K562 (cell line): ENCODE measurements around the gene PADI1. TPM values are rescaled to one million over a fixed set of nuclear protein-coding genes. Genes with fewer than 3 reads are reported as not detected.

Experiments used
- ATAC-seq: fragments of 200-7000 bp; cut with Tn5 transposase; 3 replicates; pipeline ENCODE4 v1.9.1; 2020; ENCODE audit warnings: moderate library complexity
- BruUV-seq: library from RNA; stranded (reverse); fragments of 400-500 nt; replicated peaks from 2 replicates; lab custom pipeline; 2021; lab: Mats Ljungman, UMichigan
- CTCF ChIA-PET: fragments of 300-600 bp; formaldehyde crosslinking; extraction: SDS; loops from one replicate; lab custom pipeline; 2021; ENCODE audit warnings: low intra/inter-chr PET ratio; lab: Yijun Ruan, JAX
- POLR2A ChIA-PET: fragments of 300-600, 350-650 bp; sonication (Branson Sonifier 250); formaldehyde crosslinking; extraction: SDS; loops from one replicate; lab custom pipeline; 2021; ENCODE audit warnings: antibody characterized with exemption, inconsistent platforms; lab: Yijun Ruan, JAX
- DNase-seq, 4 experiments: peaks; one replicate each; pipeline versions ENCODE4 v3.0.0 to v3.0.0-alpha.2; 2011 to 2018; ENCODE audit warnings: low spot score in 3 of 4, mixed read lengths in 3 of 4; ENCODE audit errors: extremely low read depth in 1 of 4
- FAIRE-seq: peaks from 2 replicates; lab custom pipeline; 2011; peaks lifted over from hg19 to GRCh38; lab: Jason Lieb, UNC
- H2AFZ ChIP-seq: 2 replicates; pipeline ENCODE4 v1.6.0; 2011; ENCODE audit warnings: low read depth, low read length, control low read depth, inconsistent platforms
- H3K27ac ChIP-seq: fragments of 200-600 bp; 3 replicates; pipeline ENCODE4 v1.8.0; 2011; ENCODE audit warnings: low read depth, mild to moderate bottlenecking, control low read depth, inconsistent platforms, low read length, moderate library complexity, mixed read lengths; ENCODE audit errors: extremely low read depth
- H3K27me3 ChIP-seq, 2 experiments: fragments of 300-600 bp in 1 of 2; 2 replicates in 1 of 2; 3 replicates in 1 of 2; pipeline versions ENCODE4 v1.6.0 to v1.8.0; 2011; ENCODE audit warnings: inconsistent platforms in 2 of 2, low read length in 2 of 2, mild to moderate bottlenecking in 1 of 2, mixed read lengths in 1 of 2, moderate library complexity in 1 of 2; ENCODE audit not compliant: control insufficient read depth in 2 of 2, insufficient read depth in 2 of 2
- H3K36me3 ChIP-seq: fragments of 300-600 bp; 3 replicates; pipeline ENCODE4 v1.8.0; 2011; ENCODE audit warnings: mild to moderate bottlenecking, low read length, inconsistent platforms; ENCODE audit not compliant: control insufficient read depth, insufficient read depth
- H3K4me1 ChIP-seq, 2 experiments: fragments of 200-600 bp in 1 of 2; replicated peaks in 1 of 2; 2 replicates in 1 of 2; 3 replicates in 1 of 2; pipeline versions ENCODE4 v1.5.1 to v1.8.0; 2011; ENCODE audit warnings: inconsistent platforms in 2 of 2, low read length in 2 of 2, mild to moderate bottlenecking in 1 of 2, mixed read lengths in 1 of 2, moderate library complexity in 1 of 2; ENCODE audit not compliant: control insufficient read depth in 2 of 2, insufficient read depth in 2 of 2
- H3K4me2 ChIP-seq: 2 replicates; pipeline ENCODE4 v1.6.1; 2011; ENCODE audit warnings: low read length, control low read depth, inconsistent platforms, mixed read lengths; ENCODE audit not compliant: insufficient read depth
- H3K4me3 ChIP-seq: fragments of 200-600 bp; sonication (generic), shearing (Covaris generic); 2 replicates; pipeline ENCODE4 v1.5.1; 2016; ENCODE audit warnings: control low read depth, inconsistent platforms
- H3K79me2 ChIP-seq: fragments of 200-600 bp; 3 replicates; pipeline ENCODE4 v1.8.0; 2011; ENCODE audit warnings: low read length, inconsistent platforms; ENCODE audit not compliant: control insufficient read depth, insufficient read depth
- H3K9ac ChIP-seq, 2 experiments: 2 replicates each; pipeline versions ENCODE4 v1.6.0 to v1.6.1; 2011; ENCODE audit warnings: low read depth in 2 of 2, low read length in 2 of 2, control low read depth in 1 of 2, inconsistent platforms in 1 of 2, mild to moderate bottlenecking in 1 of 2, mixed read lengths in 1 of 2; ENCODE audit not compliant: insufficient read depth in 1 of 2
- H3K9me1 ChIP-seq: one replicate; pipeline ENCODE4 v1.6.0; 2011; ENCODE audit warnings: inconsistent platforms, mild to moderate bottlenecking, low read length, moderate library complexity; ENCODE audit not compliant: control insufficient read depth, insufficient read depth
- H3K9me3 ChIP-seq: replicated peaks from 2 replicates; pipeline ENCODE4 v1.5.1; 2011; ENCODE audit warnings: low read depth, low read length, inconsistent platforms; ENCODE audit not compliant: control insufficient read depth, insufficient read depth
- H4K20me1 ChIP-seq: replicated peaks from 2 replicates; pipeline ENCODE4 v1.6.1; 2011; ENCODE audit warnings: low read length, inconsistent platforms, mixed read lengths; ENCODE audit not compliant: control insufficient read depth, insufficient read depth
- BRD9 ChIP-seq: fragments of 450-650 bp; IDR thresholded peaks from 2 replicates; pipeline ENCODE4 v1.6.1; 2018; ENCODE audit warnings: low read depth; ENCODE audit not compliant: partially characterized antibody
- CGGBP1 ChIP-seq: fragments of 250-450 bp; sonication (Bioruptor Pico); IDR thresholded peaks from 2 replicates; pipeline ENCODE4 v1.9.0; 2021; ENCODE audit warnings: mild to moderate bottlenecking
- EHMT2 ChIP-seq: fragments of 450-650 bp; IDR thresholded peaks from 2 replicates; pipeline ENCODE4 v1.6.1; 2018; ENCODE audit warnings: antibody characterized with exemption
- HLTF ChIP-seq: fragments of 450-650 bp; IDR thresholded peaks from 2 replicates; pipeline ENCODE4 v1.6.1; 2016
- KDM5B ChIP-seq: fragments of 200-600 bp; sonication (generic); IDR thresholded peaks from 2 replicates; pipeline ENCODE4 v1.6.1; 2012; ENCODE audit warnings: low read depth, mild to moderate bottlenecking, moderate library complexity, low read length, control low read depth, inconsistent platforms; ENCODE audit not compliant: insufficient replicate concordance
- NCOA1 ChIP-seq: fragments of 450-650 bp; IDR thresholded peaks from 2 replicates; pipeline ENCODE4 v1.6.1; 2016; ENCODE audit warnings: low read depth
- NCOR1 ChIP-seq: fragments of 450-650 bp; IDR thresholded peaks from 2 replicates; pipeline ENCODE4 v1.6.1; 2016; ENCODE audit warnings: mild to moderate bottlenecking, moderate library complexity
- RBM15 ChIP-seq: fragments of 200-400 bp; formaldehyde crosslinking; IDR thresholded peaks from 2 replicates; pipeline ENCODE4 v1.6.1; 2018; ENCODE audit warnings: mild to moderate bottlenecking, low read length, moderate library complexity; ENCODE audit not compliant: insufficient read depth
- TAL1 ChIP-seq: fragments of 450-650 bp; IDR thresholded peaks from 2 replicates; pipeline ENCODE4 v1.6.1; 2016; ENCODE audit warnings: mild to moderate bottlenecking
- TRIM28 ChIP-seq: fragments of 450-650 bp; IDR thresholded peaks from 2 replicates; pipeline ENCODE4 v1.6.1; 2017
- USF2 ChIP-seq: sonication (generic); formaldehyde crosslinking; IDR thresholded peaks from 2 replicates; pipeline ENCODE4 v1.5.0; 2020; ENCODE audit warnings: missing genetic modification reagents
- ZNF146 ChIP-seq: IDR thresholded peaks from one replicate; pipeline ENCODE4 v1.6.1; 2018; ENCODE audit warnings: missing compliant biosample characterization; ENCODE audit not compliant: unreplicated experiment
- ZNF184 ChIP-seq: sonication (generic); formaldehyde crosslinking; IDR thresholded peaks from 2 replicates; pipeline ENCODE4 v1.5.0; 2020; ENCODE audit warnings: missing genetic modification reagents
- ZNF324 ChIP-seq: fragments of 250-450 bp; sonication (Bioruptor Pico); IDR thresholded peaks from 2 replicates; pipeline ENCODE4 v1.4.0; 2020; ENCODE audit warnings: mild to moderate bottlenecking
- ZNF41 ChIP-seq: fragments of 250-450 bp; sonication (Bioruptor Pico); conservative IDR thresholded peaks from 2 replicates; pipeline ENCODE4 v1.4.0; 2020; ENCODE audit warnings: mild to moderate bottlenecking
- WGBS: fragments of 100-300 bp; shearing (Covaris generic); methylation state at CpG from one replicate; pipeline ENCODE4 v1.1.6; 2016; ENCODE audit warnings: low coverage, mixed read lengths; ENCODE audit not compliant: insufficient coverage; ENCODE audit errors: missing lambda C conversion rate; 5-methylcytosine and 5-hydroxymethylcytosine counted together
- in situ Hi-C: fragments of 300-500 bp; cut with MboI; formaldehyde crosslinking; loops from 4 replicates; pipeline ENCODE4 v1.15.0; 2018; ENCODE audit warnings: inconsistent platforms, mixed read lengths
- intact Hi-C: fragments of 100-400 bp; cut with micrococcal nuclease; formaldehyde crosslinking; loops from 2 replicates; pipeline ENCODE4 v1.14.2; 2022
- polyA plus RNA-seq, 8 experiments: library from polyadenylated mRNA; depleted of rRNA in 4 of 8; stranded (reverse) in 5 of 8; unstranded in 3 of 8; fragments of >200 nt; fragmentation: Nextera tagmentation in 2 of 8; fragmentation: Illumina TruSeq in 1 of 8; extraction: Ambion mirVana in 2 of 8; extraction: Trizol in 1 of 8; gene quantifications; 2 replicates each; pipeline versions ENCODE4 v1.2.1 to v1.2.3, GENCODE V29; 2011 to 2014; ENCODE audit warnings: inconsistent platforms in 1 of 8, missing spikeins in 1 of 8
- total RNA-seq, 7 experiments: library from RNA; depleted of rRNA in 6 of 7; stranded (reverse); fragments of >200 nt in 6 of 7; fragmentation: Illumina TruSeq in 2 of 7; extraction: Trizol in 2 of 7; gene quantifications; 2 replicates each; pipeline versions ENCODE4 v1.2.1 to v1.2.3, GENCODE V29; 2011 to 2021; ENCODE audit warnings: low replicate concordance in 1 of 7

Gene PADI1
- total and polyA plus RNA-seq, 9 of the 15 experiments (the other 6 are each of a cell fraction or from before 2014, with no cell fraction given), result not detected

GRCh38 chr1:17187051-17187450 lies 17.9 kb upstream of the PADI1 start (continued):
- TF ChIP-seq EHMT2, result no peak

DNA sequence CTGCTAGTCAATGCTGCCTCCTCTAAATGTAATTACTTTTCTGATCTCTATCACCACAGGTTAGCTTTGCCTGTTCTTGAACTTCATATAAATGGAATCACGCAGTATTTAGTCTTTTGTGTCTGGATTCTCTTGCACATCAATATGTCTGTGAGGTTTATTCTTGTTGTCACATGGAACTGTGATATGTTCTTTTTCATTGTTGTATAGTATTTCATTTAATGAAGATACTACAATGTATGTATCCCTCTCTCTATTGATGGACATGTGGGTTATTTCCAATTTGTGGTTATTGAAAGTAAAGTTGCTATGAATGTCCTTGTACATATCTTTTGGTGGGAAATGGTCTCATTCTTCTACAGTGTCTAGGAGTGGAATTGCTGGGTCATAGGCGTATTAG lies 16.7 kb upstream of the PADI1 start:
- 6% methylated on average over 2 of the region's 2 CpGs for WGBS
- FAIRE-seq, result no peak
- TF ChIP-seq ZNF41 (CRISPR knock-in tag) (no peak), ZNF146 (CRISPR knock-in tag) (peak; percentile 37)
- no peaks in the 10 kb centered on the region for H3K9me3 ChIP-seq
- no peak overlapping the region for H3K9ac ChIP-seq
- BruUV-seq, result no TSS peak
- H4K20me1 ChIP-seq, result no peaks in the 10 kb centered on the region
- ChIA-PET POLR2A (no interaction called here), CTCF (no interaction called here)
- H3K9me1 ChIP-seq, result no peaks in the 10 kb centered on the region
- no peak for ATAC-seq
- peaks cover 4 to 8% of the 10 kb centered on the region in 2 experiments; a peak in 3 of 5 replicates for H3K4me1 ChIP-seq
- H3K36me3 ChIP-seq, result no peaks in the 10 kb centered on the region
- no peak overlapping the region for H3K27ac ChIP-seq
- intact Hi-C loops (no loop called here), in situ Hi-C loops (no loop called here)
- H3K27me3 ChIP-seq, result peaks cover 0 to 17% of the 10 kb centered on the region in 2 experiments; a peak in 1 of 5 replicates
- no peak for DNase-seq
- H2AFZ ChIP-seq, result no peak overlapping the region
- H3K79me2 ChIP-seq, result no peaks in the 10 kb centered on the region
- no peak overlapping the region for H3K4me2 ChIP-seq
- H3K4me3 ChIP-seq, result no peak overlapping the region

GRCh38 chr1:17188889-17189631 lies 15.9 kb upstream of the PADI1 start:
- H3K27me3 ChIP-seq, result peaks cover 0 to 23% of the 10 kb centered on the region in 2 experiments; a peak in 1 of 5 replicates
- no peaks in the 10 kb centered on the region for H3K9me1 ChIP-seq
- H2AFZ ChIP-seq, result no peak overlapping the region
- H3K4me1 ChIP-seq, result peaks cover 4 to 8% of the 10 kb centered on the region in 2 experiments; a peak in 3 of 5 replicates
- H3K9ac ChIP-seq, result no peak overlapping the region
- no peaks in the 10 kb centered on the region for H3K9me3 ChIP-seq
- no peaks in the 10 kb centered on the region for H4K20me1 ChIP-seq
- ATAC-seq (no peak), FAIRE-seq (no peak), DNase-seq (no peak)
- WGBS, result 2% methylated on average over 10 of the region's 10 CpGs
- H3K27ac ChIP-seq, result no peak overlapping the region
- no peaks in the 10 kb centered on the region for H3K79me2 ChIP-seq
- no peak overlapping the region for H3K4me3 ChIP-seq
- in situ Hi-C loops, result no loop called here
- ChIA-PET POLR2A (no interaction called here), CTCF (no interaction called here)
- BruUV-seq, result no TSS peak
- no peak overlapping the region for H3K4me2 ChIP-seq
- intact Hi-C loops, result no loop called here
- H3K36me3 ChIP-seq, result no peaks in the 10 kb centered on the region
- TF ChIP-seq BRD9, result no peak
- TF ChIP-seq TAL1, result no peak
- TF ChIP-seq USF2 (CRISPR knock-in tag), result no peak
- no peak for TF ChIP-seq KDM5B
- no peak for TF ChIP-seq ZNF324 (CRISPR knock-in tag)
- no peak for TF ChIP-seq RBM15
- no peak for TF ChIP-seq NCOR1
- peak; percentile 90 for TF ChIP-seq ZNF184
- TF ChIP-seq NCOA1, result no peak
- TF ChIP-seq CGGBP1 (CRISPR knock-in tag), result no peak
- 0 out of 2 replicates have a peak, but pooled peaks have one; percentile 20 for TF ChIP-seq HLTF
- peak; percentile 45; the same call in 1 of the 2 replicates for TF ChIP-seq TRIM28
